ENCODE measurements around the gene LYPLAL1.

The LYPLAL1 gene

DNA sequence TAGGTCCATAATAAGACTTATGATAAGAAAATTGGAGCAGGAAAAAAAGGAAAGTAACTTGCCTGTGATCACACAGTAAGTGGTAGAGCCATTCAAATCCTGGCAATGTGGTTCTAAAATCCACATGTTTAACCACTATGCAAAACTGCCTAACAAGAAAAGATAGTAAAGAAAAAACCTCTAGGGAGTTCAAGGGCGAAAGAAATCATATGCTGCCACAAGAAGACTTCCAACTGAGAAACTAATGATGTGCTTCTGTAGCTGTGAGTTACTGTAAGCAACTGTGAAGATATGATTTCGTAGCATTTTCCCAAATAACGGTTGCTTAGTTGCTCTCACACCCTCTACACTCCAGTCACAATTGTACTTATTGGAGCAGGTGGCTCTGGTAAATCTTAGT is 20.9 kb upstream of the LYPLAL1 start:
- no peak overlapping the region for H2BK12ac ChIP-seq (ENCODE audit: low read length)
- no peak overlapping the region for H3K4ac ChIP-seq (ENCODE audit: low read depth, low read length)
- no peak overlapping the region for H4K8ac ChIP-seq (ENCODE audit: low read depth, low read length)
- no peaks in the 10 kb centered on the region for H3K36me3 ChIP-seq (ENCODE audit: control insufficient read depth in 1 of 2, insufficient read depth in 2 of 2, low read length in 2 of 2)
- H3K14ac ChIP-seq (ENCODE audit: low read length): no peak overlapping the region
- H2BK5ac ChIP-seq (ENCODE audit: low read depth, low read length, poor library complexity): no peak overlapping the region
- H3K4me1 ChIP-seq (ENCODE audit: control insufficient read depth in 1 of 2, insufficient read depth in 2 of 2, low read length in 2 of 2): no peaks in the 10 kb centered on the region
- H3K79me2 ChIP-seq (ENCODE audit: control insufficient read depth, insufficient read depth, low read length, poor library complexity): no peaks in the 10 kb centered on the region
- no peaks in the 10 kb centered on the region for H3K27me3 ChIP-seq (ENCODE audit: insufficient read depth, low read length)
- no peak overlapping the region for H3K4me3 ChIP-seq (ENCODE audit: low read depth, low read length)
- no peaks in the 10 kb centered on the region for H3K9me3 ChIP-seq (ENCODE audit: insufficient read depth, low read depth, low read length)
- WGBS (ENCODE audit: extremely low coverage, insufficient coverage, insufficient read length): no CpG with 5 or more reads among the region's 3 CpGs
- no peak overlapping the region for H3K4me2 ChIP-seq (ENCODE audit: low read length)
- no peak for DNase-seq
- H3K79me1 ChIP-seq (ENCODE audit: low read length): no peaks in the 10 kb centered on the region
- H4K12ac ChIP-seq (ENCODE audit: low read depth, low read length): no peak overlapping the region
- H2AK5ac ChIP-seq (ENCODE audit: low read length): no peak overlapping the region
- no peak overlapping the region for H3K27ac ChIP-seq (ENCODE audit: low read depth, low read length)
- H3K18ac ChIP-seq (ENCODE audit: low read length): no peak overlapping the region
- H2BK120ac ChIP-seq (ENCODE audit: insufficient read depth, low read length, poor library complexity): no peak overlapping the region
- H2AFZ ChIP-seq (ENCODE audit: insufficient read depth, low read length, poor library complexity): no peak overlapping the region
- no peak overlapping the region for H3K9ac ChIP-seq (ENCODE audit: low read length)
- no peak overlapping the region for H4K91ac ChIP-seq (ENCODE audit: low read depth, low read length)
- H3K23ac ChIP-seq (ENCODE audit: low read length): no peak overlapping the region

DNA sequence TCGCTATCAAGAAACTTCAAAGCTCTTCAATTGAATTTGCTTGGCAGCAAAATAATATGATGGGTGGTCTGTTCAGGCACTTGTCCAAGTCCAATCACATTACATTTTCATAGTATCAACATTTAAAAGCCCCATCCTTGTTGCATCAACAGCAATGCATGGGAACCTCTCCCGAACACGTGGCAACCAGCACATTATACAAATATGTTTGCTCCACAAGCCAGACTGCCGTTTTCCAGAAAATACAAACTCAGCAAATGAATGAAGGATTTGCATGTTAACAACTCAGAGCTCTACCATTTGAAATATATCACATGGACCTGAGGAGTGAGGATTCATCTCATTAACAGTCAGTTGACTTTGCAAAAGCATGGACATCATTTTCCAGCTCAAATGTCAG is 20.0 kb upstream of the LYPLAL1 start:
- Histone ChIP-seq H4K8ac (ENCODE audit: low read depth, low read length) (no peak overlapping the region), H3K79me2 (ENCODE audit: control insufficient read depth, insufficient read depth, low read length, poor library complexity) (no peaks in the 10 kb centered on the region), H2AFZ (ENCODE audit: insufficient read depth, low read length, poor library complexity) (no peak overlapping the region), H3K4me2 (ENCODE audit: low read length) (no peak overlapping the region), H3K27me3 (ENCODE audit: insufficient read depth, low read length) (no peaks in the 10 kb centered on the region), H3K9ac (ENCODE audit: low read length) (no peak overlapping the region), H3K4me3 (ENCODE audit: low read depth, low read length) (no peak overlapping the region), H3K14ac (ENCODE audit: low read length) (no peak overlapping the region), H3K4me1 (ENCODE audit: control insufficient read depth in 1 of 2, insufficient read depth in 2 of 2, low read length in 2 of 2) (no peaks in the 10 kb centered on the region), H4K91ac (ENCODE audit: low read depth, low read length) (no peak overlapping the region), H2BK5ac (ENCODE audit: low read depth, low read length, poor library complexity) (no peak overlapping the region), H2BK120ac (ENCODE audit: insufficient read depth, low read length, poor library complexity) (no peak overlapping the region), H3K27ac (ENCODE audit: low read depth, low read length) (no peak overlapping the region), H2AK5ac (ENCODE audit: low read length) (no peak overlapping the region), H4K12ac (ENCODE audit: low read depth, low read length) (no peak overlapping the region), H3K18ac (ENCODE audit: low read length) (no peak overlapping the region), H3K36me3 (ENCODE audit: control insufficient read depth in 1 of 2, insufficient read depth in 2 of 2, low read length in 2 of 2) (no peaks in the 10 kb centered on the region), H3K23ac (ENCODE audit: low read length) (no peak overlapping the region), H3K79me1 (ENCODE audit: low read length) (no peaks in the 10 kb centered on the region), H2BK12ac (ENCODE audit: low read length) (no peak overlapping the region), H3K9me3 (ENCODE audit: insufficient read depth, low read depth, low read length) (no peaks in the 10 kb centered on the region), H3K4ac (ENCODE audit: low read depth, low read length) (no peak overlapping the region)
- no CpG with 5 or more reads among the region's 4 CpGs for WGBS (ENCODE audit: extremely low coverage, insufficient coverage, insufficient read length)
- DNase-seq: no peak

DNA sequence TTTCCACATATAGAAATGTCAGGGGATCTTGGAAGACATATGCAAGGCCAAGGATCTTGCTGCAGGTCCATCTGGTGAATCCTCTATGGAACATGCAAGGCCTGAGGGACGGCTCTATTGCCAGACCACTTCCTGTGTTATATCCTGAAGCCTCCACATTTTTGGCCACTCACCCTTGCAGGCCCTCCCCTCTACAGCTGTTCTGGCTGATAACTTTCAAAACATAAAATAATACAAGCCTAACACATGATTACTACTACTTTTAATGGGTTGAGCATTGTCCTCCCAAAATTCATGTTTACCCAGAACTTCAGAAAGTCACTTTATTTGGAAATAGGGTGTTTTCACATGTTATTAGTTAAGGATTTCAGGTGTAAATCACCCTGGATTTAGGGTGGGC is 18.5 kb upstream of the LYPLAL1 start:
- Histone ChIP-seq H3K4me1 (ENCODE audit: control insufficient read depth in 1 of 2, insufficient read depth in 2 of 2, low read length in 2 of 2) (no peaks in the 10 kb centered on the region), H3K4ac (ENCODE audit: low read depth, low read length) (no peak overlapping the region), H4K8ac (ENCODE audit: low read depth, low read length) (no peak overlapping the region), H4K91ac (ENCODE audit: low read depth, low read length) (no peak overlapping the region), H3K14ac (ENCODE audit: low read length) (no peak overlapping the region), H3K4me2 (ENCODE audit: low read length) (no peak overlapping the region), H3K18ac (ENCODE audit: low read length) (no peak overlapping the region), H2BK5ac (ENCODE audit: low read depth, low read length, poor library complexity) (no peak overlapping the region), H3K36me3 (ENCODE audit: control insufficient read depth in 1 of 2, insufficient read depth in 2 of 2, low read length in 2 of 2) (no peaks in the 10 kb centered on the region), H2AK5ac (ENCODE audit: low read length) (no peak overlapping the region), H2BK12ac (ENCODE audit: low read length) (no peak overlapping the region), H3K27ac (ENCODE audit: low read depth, low read length) (no peak overlapping the region), H3K27me3 (ENCODE audit: insufficient read depth, low read length) (no peaks in the 10 kb centered on the region), H3K79me1 (ENCODE audit: low read length) (no peaks in the 10 kb centered on the region), H3K4me3 (ENCODE audit: low read depth, low read length) (no peak overlapping the region), H4K12ac (ENCODE audit: low read depth, low read length) (no peak overlapping the region), H3K9me3 (ENCODE audit: insufficient read depth, low read depth, low read length) (no peaks in the 10 kb centered on the region), H3K23ac (ENCODE audit: low read length) (no peak overlapping the region), H2BK120ac (ENCODE audit: insufficient read depth, low read length, poor library complexity) (no peak overlapping the region), H2AFZ (ENCODE audit: insufficient read depth, low read length, poor library complexity) (no peak overlapping the region), H3K9ac (ENCODE audit: low read length) (no peak overlapping the region), H3K79me2 (ENCODE audit: control insufficient read depth, insufficient read depth, low read length, poor library complexity) (no peaks in the 10 kb centered on the region)
- no CpG with 5 or more reads among the region's 1 CpG for WGBS (ENCODE audit: extremely low coverage, insufficient coverage, insufficient read length)
- DNase-seq: no peak

DNA sequence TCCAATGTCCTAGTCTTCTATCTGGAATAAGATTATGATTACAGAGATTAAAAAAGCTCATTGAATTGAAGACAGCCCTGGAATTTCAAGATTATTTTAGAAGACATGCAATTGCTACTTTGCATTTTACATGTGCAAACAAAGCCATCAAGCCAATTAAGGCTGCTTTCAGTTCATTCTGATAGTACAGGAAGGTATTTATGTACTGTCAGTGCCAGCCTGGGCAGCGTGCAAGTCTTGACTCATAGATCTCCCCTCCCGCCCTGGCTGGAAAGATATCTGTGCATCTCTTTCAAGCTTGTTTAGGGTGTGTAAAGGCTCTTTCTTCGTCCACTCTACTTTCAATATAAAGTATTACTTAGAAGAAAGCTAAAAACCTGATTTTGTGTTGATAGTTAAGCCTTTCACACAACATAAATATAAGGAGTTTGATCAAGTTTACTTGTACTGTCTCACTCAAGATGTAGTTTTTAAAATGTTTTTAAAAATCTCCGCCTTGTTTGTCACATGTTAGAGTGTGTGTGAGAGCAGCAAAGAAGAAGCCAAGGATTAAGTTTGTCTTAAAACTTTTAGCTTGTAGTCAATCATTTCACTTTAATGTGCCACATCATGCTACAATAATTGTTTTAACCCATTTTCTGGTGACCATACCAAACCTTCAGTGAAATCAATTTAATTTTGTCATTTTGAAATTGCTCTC is 13.6 kb upstream of the LYPLAL1 start:
- Histone ChIP-seq H3K79me2 (ENCODE audit: control insufficient read depth, insufficient read depth, low read length, poor library complexity) (no peaks in the 10 kb centered on the region), H2BK5ac (ENCODE audit: low read depth, low read length, poor library complexity) (no peak overlapping the region)

More for the DNA sequence above, 13.6 kb upstream of the LYPLAL1 start:
- no peak overlapping the region for H2BK12ac ChIP-seq (ENCODE audit: low read length)
- no peak overlapping the region for H3K14ac ChIP-seq (ENCODE audit: low read length)
- no peak overlapping the region for H3K4me3 ChIP-seq (ENCODE audit: low read depth, low read length)
- H4K12ac ChIP-seq (ENCODE audit: low read depth, low read length): no peak overlapping the region
- H3K27ac ChIP-seq (ENCODE audit: low read depth, low read length): no peak overlapping the region
- H4K91ac ChIP-seq (ENCODE audit: low read depth, low read length): no peak overlapping the region
- no peaks in the 10 kb centered on the region for H3K4me1 ChIP-seq (ENCODE audit: control insufficient read depth in 1 of 2, insufficient read depth in 2 of 2, low read length in 2 of 2)
- H3K27me3 ChIP-seq (ENCODE audit: insufficient read depth, low read length): no peaks in the 10 kb centered on the region
- no peak for DNase-seq
- no peaks in the 10 kb centered on the region for H3K9me3 ChIP-seq (ENCODE audit: insufficient read depth, low read depth, low read length)
- no peak overlapping the region for H4K8ac ChIP-seq (ENCODE audit: low read depth, low read length)
- H2BK120ac ChIP-seq (ENCODE audit: insufficient read depth, low read length, poor library complexity): no peak overlapping the region
- WGBS (ENCODE audit: extremely low coverage, insufficient coverage, insufficient read length): no CpG with 5 or more reads among the region's 4 CpGs
- no peak overlapping the region for H2AK5ac ChIP-seq (ENCODE audit: low read length)
- H3K79me1 ChIP-seq (ENCODE audit: low read length): no peaks in the 10 kb centered on the region
- H3K36me3 ChIP-seq (ENCODE audit: control insufficient read depth in 1 of 2, insufficient read depth in 2 of 2, low read length in 2 of 2): no peaks in the 10 kb centered on the region
- H3K18ac ChIP-seq (ENCODE audit: low read length): no peak overlapping the region
- H3K4me2 ChIP-seq (ENCODE audit: low read length): no peak overlapping the region
- H3K4ac ChIP-seq (ENCODE audit: low read depth, low read length): no peak overlapping the region
- no peak overlapping the region for H3K23ac ChIP-seq (ENCODE audit: low read length)
- H2AFZ ChIP-seq (ENCODE audit: insufficient read depth, low read length, poor library complexity): no peak overlapping the region
- no peak overlapping the region for H3K9ac ChIP-seq (ENCODE audit: low read length)

Measured in trophoblast cell (in vitro differentiated cells and primary cell).